T-helper 22 cell (primary cell): ENCODE results near the gene ZNF649.
A peak's percentile ranks its signal among the peaks of the same experiment; 100 is the strongest.
"Not testable (repeated sequence)": the region's sequence is repeated elsewhere in the genome, so short reads cannot be mapped to it uniquely, and the experiment has no call there.

Experiments used
- DNase-seq: peaks from one replicate; pipeline ENCODE4 v3.0.0-alpha.2; 2020; ENCODE audit warnings: low read depth

Gene ZNF649

DNA sequence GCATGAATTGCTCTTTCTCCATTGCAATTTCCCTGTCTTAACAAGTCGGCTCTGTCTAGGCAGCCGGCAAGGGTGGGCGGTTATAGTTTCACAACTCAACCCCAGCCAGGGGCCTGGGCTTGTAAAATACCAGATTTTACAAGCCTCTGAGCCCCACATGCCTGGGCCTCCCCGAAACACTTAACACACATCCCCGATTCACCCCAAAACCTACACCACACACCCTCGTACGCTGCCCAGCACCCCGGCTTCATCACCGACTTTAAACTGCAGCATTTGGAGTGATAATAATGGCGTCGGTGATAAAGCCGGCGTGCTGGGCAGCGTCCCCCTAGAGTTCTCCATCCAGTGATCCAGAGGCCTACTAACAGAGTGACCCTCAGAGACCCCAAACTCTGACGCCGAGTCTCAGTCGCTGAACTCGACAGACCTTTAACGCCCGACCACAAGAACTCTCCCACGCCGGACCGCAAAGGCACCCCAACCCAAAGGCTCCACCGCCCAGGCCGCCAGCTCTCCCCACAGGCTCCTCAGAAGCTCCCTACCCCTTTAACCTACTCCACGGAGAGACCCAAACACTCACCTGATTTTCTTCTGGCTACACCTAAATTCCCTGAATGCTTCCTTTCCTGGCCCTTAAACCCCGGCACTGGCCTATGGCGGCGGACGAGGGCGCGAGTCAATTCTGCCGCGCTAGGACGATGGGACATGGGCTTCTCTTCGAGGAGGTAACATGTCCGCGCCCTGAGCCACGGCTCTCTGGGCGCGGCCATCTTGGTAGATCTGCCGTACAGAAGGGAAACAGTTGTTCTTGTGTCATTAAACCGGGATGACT is at the start of gene ZNF649:
Gene ZNF649 (minus strand): TSS at position 687 of the 835 bp plus-strand sequence. CDS start 4,910 bp downstream, outside the sequence.
- peak; percentile 54 for DNase-seq

DNA sequence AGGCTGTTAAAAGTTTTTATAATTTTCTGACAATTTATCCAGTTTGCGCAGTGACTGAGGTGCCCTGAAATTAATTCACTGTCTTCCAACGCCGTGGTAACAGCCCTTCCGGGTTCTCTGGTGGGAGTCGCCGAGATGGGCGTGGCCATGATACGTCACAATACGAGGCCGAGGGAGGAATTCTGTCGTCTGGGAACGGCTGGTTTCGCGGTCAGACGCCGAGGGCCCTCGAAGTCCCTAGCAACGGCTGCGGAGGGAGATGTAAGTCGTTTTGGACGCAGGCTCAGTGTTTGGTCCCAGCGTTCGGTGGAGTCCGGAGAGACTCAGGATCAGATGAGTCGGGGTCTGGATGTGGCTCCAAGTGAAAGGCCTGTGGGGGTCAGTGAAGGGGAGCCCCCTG is 44.2 kb upstream of the ZNF649 start:
- no peak for DNase-seq

DNA sequence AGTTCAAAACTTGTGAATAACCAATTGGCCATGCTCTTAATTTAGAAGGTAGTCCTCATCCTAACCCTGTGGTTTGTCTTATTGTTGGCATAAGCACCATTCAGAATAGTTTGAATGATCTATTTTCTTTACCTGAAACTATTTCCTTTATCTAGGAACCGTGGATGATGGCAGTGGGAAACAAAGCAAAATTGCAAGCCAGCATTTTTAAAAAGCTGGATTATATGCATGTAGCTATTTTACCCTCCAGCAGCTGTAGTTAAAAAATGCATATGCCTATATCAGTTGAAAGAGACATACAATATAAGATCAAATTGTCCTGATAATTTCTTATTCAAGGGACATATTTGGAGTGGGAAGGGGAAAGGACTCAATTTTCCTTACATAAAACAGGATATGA is 41.8 kb upstream of the ZNF649 start:
- no peak for DNase-seq

DNA sequence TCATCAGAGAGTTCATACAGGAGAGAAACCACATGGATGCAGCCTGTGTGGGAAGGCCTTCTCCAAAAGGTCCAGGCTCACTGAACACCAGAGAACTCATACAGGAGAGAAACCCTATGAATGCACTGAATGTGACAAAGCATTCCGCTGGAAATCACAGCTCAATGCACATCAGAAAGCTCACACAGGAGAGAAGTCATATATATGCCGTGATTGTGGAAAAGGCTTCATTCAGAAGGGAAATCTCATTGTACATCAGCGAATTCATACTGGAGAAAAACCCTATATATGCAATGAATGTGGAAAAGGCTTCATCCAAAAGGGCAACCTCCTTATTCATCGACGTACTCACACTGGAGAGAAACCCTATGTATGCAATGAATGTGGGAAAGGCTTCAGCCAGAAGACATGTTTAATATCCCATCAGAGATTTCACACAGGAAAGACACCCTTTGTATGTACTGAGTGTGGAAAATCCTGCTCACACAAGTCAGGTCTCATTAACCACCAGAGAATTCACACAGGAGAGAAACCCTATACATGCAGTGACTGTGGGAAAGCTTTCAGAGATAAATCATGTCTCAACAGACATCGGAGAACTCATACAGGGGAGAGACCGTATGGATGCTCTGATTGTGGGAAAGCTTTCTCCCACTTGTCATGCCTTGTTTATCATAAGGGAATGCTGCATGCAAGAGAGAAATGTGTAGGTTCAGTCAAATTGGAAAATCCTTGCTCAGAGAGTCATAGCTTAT is 40.2 kb upstream of the ZNF649 start:
- no peak for DNase-seq

- DNase-seq = no peak
These were observed 34.1 kb upstream of the ZNF649 start for GRCh38 chr19:51938936-51939335.

GRCh38 chr19:51931921-51932320 is 27.1 kb upstream of the ZNF649 start:
- no peak for DNase-seq

DNA sequence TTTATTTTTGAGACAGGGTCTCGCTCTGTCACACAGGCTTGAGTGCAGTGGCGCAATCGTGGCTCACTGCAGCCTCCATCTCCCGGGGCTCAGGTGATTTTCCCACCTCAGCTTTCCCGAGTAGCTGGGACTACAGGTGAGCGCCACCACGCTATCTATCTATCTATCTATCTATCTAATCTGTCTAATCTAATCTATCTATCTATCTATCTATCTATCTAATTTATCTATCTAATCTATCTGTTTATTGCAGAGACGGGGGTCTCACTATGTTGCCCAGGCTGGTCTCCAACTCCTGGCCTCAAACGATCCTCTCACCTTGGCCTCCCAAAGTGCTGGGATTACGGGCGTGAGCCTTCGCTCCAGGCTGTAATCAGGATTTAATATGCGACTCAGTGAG is 23.0 kb upstream of the ZNF649 start:
- DNase-seq = no peak

DNA sequence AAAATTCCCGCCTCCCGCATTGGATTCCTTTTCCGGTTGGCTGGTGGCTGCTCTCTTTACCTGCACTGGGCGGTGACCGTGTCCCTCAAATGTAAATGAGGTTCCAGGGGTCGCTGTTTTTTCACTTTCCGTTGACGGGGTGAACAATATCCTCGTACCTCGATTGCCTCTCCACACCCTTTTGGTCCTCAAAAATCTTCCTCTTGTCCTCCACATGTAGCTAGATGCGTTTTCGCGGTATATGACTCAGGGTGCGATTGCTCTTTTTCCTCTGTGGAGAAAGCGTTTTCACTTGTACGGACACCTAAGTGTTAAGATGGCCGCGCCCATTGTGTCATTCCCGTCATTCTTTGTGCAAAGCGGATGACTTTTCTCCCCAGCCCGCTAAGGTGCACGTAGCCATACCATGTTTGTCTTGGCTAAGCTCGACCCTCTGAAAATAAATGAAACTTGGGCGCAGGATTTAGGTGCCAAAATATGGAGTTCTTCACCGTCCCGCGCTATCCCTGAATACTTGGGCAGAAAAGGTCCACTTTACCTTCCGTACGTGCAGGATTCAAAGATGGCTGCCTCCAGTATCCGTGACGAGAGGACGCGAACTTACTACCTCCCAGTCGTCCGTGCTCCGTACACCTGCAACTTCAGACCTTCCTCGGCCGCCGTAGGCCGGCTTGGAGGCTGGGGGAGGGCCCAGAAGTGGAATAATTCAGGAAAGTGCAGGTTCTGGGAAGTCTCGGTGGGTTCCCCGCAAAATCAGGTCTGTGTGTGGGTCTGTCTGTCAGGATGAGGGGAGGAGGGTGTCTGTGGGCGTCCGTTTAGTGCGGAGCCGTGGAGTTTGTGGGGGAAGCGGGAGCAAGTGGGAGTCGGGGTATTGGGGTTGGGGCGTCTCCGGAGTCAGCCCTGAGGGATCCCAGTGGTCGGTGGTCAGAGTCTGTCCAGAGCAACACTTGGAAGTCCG is 22.2 kb upstream of the ZNF649 start, which contains the start of gene ZNF613:
Gene ZNF613 (plus strand): TSS at position 689 of the 958 bp plus-strand sequence. CDS start 8,749 bp downstream, outside the sequence.
- peak; percentile 64 for DNase-seq

DNA sequence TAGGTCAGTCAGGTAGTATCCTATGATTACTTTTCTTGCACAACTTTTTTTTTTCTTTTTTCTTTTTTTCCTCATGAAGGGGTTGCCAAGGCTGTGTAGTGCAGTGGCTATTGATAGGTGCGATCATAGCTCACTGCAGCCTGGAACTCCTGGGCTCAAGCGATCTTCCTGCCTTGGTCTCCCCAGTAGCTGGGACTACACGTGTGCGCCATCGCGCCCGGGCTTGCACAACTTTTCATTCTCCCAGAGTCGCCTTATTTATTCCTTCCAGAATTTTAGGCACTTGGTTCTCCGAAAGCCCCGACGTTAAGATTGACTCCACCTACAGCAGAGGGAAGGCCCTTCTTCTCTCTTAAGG is 21.6 kb upstream of the ZNF649 start:
- no peak for DNase-seq

- no peak for DNase-seq
These were observed 17.1 kb upstream of the ZNF649 start for GRCh38 chr19:51921949-51922348.

GRCh38 chr19:51919606-51920005 is 14.8 kb upstream of the ZNF649 start:
- no peak for DNase-seq

DNA sequence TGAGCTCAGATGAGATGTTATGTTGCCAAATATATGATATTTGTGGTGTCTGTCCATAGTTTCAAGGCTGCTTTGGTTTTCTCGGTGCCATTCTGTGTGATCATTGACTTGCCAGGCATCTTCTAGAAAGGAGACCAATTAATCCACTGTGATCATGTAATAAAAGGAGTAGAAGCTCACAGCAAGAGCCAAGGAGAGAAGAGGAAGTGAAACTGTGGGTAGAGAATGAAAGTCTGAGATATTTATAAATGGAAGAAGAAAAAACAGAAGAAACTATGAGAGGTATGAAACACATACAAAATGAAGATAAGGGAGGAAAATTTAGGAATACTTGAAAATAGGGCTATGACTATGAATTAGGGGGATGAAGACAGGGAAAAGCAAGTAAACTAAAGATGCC is 11.3 kb upstream of the ZNF649 start:
- no peak for DNase-seq

GRCh38 chr19:51915324-51915867 is 10.6 kb upstream of the ZNF649 start:
- DNase-seq = no peak

DNA sequence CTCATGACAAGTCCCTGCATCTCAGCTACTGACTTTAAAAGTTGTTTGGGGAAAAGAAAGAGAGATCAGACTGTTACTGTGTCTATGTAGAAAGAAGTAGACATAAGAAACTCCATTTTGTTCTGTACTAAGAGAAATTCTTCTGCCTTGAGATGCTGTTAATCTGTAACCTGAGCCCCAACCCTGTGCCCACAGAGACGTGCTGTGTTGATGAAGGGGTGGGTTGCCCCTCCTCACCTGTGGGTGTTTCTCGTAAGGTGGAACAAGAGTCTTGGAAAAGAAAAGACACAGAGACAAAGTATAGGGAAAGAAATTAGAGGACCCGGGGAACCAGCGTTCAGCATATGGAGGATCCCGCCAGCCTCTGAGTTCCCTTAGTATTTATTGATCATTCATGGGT is 3.2 kb upstream of the ZNF649 start:
- not testable (repeated sequence) for DNase-seq

DNA sequence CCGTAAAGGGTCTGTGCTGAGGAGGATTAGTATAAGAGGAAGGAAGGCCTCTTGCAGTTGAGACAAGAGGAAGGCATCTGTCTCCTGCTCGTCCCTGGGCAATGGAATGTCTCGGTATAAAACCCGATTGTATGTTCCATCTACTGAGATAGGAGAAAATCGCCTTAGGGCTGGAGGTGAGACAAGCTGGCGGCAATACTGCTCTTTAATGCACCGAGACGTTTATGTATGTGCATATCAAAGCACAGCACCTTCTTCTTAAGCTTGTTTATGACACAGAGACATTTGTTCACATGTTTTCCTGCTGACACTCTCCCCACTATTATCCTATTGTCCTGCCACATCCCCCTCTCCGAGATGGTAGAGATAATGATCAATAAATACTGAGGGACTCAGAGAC is 1.3 kb upstream of the ZNF649 start:
- DNase-seq = not testable (repeated sequence)

- DNase-seq = not testable (repeated sequence)
These were observed 822 bp upstream of the ZNF649 start for GRCh38 chr19:51905639-51906038.

GRCh38 chr19:51905206-51905605 is 389 bp upstream of the ZNF649 start:
- DNase-seq = no peak

- no peak for DNase-seq
These were observed 1.6 kb downstream of the ZNF649 start for GRCh38 chr19:51903192-51903591.

DNA sequence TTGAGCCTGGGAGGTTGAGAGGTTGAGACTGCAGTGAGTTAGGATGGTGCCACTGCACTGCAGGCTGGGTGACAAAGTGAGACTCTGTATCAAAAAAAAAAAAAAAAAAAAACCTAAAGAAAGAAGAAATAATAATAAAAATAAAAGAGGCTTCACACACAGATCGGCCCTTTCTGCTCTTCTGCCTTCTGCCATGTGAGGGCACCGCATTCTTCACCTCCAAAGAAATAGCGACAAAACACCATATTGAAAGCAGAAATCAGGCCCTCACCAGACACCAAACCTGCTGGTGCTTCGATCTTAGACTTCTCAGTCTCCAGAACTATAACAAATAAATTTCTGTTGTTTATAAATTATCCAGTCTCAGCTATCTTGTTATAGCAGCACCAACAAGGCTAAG is 3.0 kb downstream of the ZNF649 start:
- DNase-seq = no peak

DNA sequence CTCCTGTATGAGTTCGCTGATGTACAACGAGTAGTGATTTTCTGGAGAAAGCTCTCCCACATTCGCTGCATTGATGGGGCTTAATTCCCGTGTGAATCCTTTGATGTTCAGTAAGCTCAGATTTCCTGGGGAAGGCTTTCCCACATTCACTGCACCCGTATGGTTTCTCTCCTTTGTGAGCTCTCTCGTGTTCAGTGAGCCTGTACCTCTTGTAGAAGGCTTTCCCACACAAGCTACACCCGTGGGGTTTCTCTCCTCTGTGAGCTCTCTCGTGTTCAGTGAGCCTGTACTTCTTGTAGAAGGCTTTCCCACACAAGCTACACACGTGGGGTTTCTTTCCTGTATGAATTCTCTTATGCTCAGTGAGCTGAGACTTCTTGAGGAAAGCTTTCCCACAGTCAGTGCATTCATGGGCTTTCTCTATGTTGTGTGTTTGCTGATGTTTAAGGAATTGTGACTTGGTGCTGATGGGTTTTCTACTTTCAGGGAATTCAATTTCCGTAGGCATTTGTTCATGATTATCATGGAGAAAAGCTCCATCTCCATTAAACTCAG is 13.5 kb downstream of the ZNF649 start:
- DNase-seq = no peak

DNA sequence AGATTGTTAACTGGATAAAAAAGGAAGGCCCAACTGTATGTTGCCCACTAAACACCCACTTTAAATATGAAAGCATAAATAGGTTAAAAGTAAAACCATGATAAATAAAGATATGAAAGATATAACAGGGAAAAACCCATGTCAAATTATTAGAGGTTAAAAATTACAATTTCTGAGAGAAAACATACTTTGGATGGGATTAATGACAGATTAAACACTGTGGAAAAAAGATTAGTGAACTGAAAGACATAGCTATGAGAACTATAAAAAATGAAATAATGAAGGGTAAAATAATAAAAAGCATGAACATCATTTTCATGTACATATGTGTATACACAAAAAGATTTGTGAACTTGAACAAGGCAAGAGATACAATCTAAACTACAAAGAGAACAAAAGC is 14.9 kb downstream of the ZNF649 start:
- no peak for DNase-seq
